NCI-H510A treated with DMSO at 0.1 percent for 48 hours (cell line): Measurements from ENCODE around the gene TRABD2B.
A peak's percentile ranks its signal among the peaks of the same experiment; 100 is the strongest.

Source experiments
- DNase-seq: peaks from one replicate; lab custom pipeline; 2025; lab: John Stamatoyannopoulos, UW

Gene TRABD2B

DNA sequence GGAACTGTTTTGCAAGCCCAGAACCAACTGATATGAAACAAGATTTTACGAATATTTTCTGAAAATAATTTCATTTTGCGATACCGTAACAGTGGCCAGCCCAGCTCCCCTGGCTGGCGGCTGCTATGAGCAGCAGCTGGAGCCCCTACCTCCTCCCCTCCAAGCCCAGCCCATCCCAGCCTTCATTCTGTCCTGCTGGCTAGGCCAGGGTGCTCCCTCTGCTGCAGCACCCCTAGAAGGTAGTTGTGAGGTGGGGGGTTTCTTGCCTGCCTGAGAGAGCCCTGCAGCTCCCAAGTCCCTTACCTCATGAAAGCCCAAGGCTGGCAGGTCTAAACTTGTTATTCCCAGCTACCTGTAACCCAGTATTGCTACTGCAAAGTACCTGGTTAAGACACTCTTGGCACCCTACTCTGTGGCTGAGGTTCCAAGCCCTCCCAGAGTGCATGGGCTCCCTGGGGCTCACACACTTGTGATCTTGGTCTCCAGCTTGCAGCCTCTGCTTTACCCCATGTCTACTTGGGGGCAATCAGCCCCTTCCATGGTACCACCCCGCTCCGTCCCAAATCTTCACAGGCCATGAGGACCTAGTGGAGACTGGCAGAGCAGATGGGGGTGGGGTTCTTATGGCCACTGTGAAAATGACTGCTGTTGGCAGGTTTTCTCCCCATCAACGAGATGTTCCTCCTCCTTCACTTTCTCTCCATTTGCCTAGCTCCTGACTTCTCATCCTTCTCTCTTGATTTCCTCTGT, 239.8 kb downstream of the TRABD2B start:
- DNase-seq: no peak

DNA sequence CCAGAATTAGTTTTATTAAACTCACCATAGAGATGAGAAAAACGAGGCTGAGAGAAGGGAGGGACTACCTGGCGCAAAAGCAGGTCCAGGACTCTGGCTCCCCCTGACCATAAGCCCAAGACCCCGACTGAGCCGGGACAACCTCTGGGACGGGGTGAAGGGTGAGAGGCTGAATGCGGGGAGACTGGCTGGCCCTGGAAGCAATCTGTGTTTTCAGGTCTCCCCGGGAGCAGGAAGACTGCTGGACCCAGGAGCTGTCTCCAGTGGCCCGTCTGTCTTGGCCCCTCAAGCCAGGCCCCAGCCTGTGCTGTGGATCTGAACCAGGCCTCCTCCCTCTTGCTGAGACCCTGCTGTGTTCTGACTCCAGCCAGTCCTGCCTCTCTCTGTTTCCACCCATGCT, 240.8 kb downstream of the TRABD2B start:
- DNase-seq: no peak

DNA sequence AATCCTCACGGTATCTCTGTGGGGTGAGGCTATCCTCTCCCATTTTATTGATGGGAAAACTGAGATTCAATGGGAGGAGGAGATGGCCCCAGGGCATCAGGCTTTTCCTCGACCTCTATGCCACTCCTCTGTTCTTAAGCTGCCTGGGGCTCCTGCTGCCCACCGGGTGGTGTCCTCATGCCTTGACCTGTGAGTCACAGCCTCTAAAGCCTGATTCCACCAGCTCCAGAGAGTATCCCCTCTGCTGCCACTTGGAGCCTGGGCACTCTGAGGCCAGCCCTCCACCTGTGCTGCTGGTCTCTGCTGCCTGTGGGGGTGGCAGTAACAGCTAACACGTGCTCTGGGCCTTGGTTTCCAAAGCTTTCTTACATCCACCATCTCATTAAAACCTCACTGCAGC, 241.2 kb downstream of the TRABD2B start:
- no peak for DNase-seq

DNA sequence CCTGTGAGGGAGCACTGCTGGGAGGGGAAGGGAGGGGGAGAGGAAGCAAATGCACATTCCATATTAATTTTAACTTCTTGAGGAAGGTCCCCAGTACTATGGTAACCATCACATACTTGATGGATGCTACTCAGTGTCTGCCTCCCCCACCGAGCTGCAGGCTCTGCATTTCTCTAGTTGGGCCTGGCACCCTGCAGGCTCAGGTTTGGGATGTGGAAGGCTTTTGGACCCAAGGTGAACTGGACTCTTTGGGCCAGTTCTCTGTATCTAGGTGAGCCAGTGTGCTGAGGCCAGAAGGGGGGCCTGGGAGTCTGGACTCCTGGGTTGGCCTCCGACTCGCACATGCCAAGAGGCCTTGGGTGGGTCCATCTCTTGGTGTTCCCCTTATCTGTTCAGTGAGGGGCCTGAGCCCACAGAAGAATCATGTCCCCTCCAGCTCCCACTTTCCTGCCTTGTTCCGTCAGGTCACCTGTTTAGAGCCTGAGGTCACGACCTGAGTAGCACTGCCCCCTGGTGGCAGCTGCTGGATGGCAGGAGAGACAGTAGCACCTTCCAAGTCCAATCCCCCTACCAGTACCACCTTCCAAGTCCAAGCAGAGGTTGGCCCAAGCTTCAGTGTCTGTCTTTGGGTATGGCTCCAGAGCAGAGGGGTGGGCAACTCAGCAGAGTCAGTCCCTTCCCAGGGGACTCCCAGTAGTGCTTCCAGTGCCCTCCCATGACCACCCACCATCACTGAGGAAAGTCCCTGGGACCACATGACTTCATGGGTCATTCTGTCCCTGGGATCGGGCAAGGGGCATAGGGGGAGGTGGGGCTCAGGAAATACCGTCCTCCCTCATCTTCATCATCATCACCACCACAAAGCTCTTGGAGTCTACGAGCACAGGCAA, 241.8 kb downstream of the TRABD2B start:
- DNase-seq: no peak

DNA sequence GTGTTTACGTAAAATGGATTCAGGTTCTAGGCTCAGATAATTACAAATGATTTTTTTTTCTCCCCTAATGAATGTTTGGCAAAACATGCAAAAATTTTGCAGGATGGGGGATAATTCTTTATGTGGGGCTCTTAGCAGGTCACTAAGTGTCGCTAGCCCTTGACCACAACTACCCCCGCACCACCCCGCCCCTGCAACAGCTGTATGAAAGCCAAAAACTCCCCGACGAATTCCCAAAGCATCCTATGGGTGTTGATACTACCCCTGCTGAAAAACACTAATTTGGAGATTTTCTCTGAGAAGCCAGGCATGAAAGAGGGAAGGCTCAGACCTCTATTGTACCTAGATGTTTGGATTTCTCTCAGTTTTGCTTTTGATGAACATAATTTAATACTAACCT, 243.0 kb downstream of the TRABD2B start:
- no peak for DNase-seq

DNA sequence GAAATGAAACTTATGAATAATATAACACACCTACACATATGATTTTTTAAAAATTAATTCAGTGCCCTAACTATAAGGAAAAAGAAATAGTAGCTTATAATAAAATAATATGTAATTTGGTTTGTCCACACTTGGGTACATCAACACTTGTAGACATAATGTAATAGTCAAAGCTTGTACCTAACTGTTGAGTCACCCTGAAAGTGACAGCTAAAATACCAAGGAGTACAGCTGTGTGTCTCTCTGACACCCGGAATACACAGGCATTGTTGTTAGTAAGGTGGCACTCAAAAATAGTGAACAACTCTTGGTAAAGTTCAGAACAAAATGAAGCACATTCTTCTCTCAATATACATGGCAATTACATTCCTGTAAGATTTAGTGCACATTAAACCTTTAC, 243.4 kb downstream of the TRABD2B start:
- no peak for DNase-seq

DNA sequence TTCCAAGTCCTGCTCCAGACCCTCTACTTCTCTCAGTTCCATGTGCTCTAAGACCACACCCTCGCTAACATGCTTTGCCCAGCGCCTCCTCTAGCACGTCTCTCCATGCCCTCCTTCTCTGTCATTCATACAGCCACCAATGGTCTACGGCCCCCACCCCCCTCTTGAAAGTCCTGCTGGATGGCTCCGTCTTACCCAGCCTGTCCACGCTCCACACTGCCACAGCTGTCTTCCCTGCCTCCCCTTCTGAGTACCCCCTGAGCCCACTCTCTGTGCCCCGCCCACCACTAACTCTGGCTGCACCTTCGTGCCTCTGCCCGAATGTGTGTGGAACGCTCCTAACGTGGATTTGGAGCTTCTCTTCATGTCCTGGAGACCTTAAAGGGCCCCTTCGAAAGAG, 244.6 kb downstream of the TRABD2B start:
- DNase-seq: no peak

DNA sequence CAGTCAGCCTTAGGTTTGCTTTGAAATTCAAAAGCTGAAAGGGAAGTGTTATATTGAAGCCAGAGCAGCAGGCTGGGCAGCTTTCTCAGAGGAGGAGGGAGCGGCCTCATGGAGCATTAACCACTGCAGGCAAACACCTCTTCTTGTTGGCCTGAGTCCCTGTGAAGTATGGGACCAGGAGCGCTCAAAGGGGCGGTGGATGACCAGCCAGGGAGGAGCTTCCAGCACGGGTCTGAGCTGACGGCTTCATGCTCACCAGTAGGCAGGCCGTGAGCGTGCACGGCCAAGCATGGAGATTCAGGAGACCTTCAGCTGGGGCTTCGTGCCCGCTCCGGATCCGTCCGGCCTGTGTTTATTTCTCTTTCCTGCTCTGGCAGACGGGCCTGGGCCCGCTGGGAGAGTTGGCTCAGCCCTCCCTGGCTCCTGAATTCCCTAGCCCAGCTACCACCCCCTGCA, 245.2 kb downstream of the TRABD2B start:
- peak; percentile 39 for DNase-seq

DNA sequence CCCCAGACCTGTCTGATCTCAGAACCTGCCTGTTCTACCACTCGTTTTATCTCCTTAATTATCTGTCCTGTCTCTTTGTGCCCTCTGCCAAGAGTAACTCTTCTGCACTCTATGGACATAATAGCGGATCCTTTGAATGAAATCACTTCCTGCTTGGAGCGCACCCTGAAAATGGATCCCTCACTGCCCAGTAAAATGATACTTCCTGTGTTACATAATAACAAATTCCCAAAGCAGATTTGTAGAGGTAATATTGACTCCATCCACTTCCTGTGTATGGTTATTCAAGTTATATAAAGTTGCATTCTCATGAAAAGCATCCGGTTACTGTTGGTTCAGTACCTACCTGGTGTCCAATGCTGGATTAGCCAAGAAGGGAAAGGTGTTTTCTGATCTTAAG, 246.0 kb downstream of the TRABD2B start:
- DNase-seq: peak; percentile 48

DNA sequence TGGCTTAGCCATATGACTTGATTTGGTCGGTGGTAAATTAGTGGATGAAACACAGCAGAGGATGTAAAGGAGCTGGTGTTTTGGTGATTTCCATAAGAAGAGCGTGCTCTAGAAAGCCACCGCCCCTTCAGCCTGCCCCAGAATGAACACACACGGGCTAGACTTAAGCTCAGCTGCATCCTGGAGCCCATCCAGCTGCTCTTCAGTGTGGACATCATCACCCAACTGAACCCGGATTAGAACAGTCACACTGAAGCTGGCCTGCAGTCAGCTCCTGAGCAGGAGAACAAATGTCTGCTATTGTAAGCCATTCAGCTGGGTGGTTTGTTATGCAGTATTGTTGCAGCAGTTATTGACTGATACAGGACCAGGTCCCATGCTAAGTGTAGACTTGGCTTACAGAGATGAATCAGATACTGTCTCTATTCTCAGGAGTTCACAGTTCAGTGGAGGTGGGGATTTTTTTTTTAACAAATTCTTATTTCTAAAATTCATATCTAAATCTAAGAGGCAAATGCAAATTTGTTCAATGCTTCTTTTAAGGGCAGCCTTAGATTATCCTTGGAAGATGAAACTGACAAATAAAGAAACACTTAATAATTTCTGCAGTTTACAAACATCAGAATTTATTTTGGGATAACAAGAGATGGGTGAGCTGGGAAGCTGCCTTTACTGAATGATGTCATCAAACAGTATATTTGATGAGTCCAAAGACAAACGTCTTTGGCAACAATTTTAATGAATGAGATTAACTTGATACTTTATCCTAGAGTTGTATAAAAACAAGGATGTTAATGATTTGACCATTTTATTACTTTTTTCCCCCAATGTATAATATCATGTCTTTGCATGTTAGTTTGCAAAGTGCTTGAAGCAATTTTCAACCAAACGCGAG, 251.2 kb downstream of the TRABD2B start:
- no peak for DNase-seq

DNA sequence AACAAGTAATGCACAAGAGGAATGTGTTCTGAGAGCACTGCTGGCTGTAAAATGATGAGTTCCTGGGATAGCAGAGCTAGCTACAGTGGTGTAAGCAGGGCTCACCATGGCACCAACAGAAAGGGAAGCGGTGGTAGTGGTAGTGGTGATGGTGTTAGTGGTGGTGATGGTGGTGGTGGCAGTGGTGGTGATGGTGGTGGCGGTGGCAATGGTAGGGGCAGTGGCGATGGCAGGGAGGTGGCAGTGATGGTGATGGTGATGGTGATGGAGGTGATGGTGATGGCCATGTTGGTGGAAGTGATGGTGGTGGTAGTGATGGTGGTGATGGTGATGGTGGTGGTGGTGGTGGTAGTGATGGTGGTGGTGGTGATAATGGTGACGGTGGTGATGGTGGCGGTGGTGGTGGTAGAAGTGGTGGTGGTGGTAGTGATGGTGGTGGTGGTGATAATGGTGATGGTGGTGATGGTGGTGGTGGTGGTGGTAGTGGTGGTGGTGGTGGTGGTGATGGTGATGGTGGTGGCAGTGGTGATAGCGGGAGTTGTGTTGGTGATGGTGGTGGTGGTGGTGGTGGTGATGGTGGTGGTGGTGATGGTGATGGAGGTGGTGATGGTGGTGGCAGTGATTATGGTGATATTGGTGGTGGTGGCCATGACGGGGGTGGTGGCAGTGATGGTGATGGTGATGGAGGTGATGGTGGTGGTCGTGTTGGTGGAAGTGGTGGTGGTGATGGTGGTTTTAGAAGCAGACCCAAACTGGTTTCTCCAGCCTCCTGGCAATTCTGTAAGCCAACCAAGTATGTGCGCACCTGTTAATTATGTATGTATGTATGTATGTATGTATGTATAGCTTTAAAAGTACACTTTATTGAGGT, 254.1 kb downstream of the TRABD2B start:
- no peak for DNase-seq

DNA sequence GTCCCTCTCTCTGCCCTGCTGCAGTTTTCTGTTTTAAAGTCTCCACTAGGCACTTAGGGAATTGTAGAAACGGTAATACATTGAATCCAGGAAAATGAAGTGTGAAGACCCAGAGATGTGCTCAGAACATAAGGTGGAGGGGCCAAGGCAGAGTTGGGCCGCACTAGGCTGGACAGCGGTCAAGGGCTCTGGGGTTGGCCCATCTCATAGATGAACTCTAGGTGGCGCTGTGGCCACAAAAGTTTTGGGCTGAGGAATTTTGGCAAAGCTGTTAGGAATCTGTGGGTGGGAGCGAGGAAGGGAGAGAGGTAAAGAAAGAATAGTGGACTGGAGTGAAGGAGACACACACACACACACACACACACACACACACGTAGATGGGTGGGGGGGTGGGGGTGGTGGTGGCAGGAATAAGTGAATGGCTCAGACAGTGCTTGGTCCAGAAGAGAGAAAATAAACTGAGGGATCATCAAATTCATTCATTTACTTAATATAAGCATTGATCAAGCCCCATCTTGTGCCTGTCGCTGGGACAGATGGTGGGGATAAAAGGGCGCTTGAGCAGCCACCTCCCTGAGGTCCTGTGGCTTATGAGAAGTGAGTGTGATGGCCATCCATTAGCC, 258.5 kb downstream of the TRABD2B start:
- DNase-seq: peak; percentile 26

DNA sequence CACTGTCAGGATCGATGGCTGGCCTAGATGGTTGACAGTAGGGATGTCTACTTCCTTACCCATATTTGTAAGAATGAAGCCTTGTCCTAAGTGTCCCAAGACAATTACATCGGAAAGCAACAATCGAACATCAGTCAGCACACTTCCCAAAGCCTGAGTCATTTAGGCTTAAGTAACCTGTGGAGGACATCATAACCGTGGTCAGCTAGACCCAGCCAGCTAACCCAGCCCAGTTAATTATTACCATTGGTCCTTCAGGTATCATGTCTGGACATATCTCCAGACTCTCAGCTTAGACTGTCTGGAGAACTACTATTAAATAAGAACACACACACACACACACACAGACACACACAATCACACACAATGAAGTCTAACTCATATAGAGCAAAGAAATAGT, 264.7 kb downstream of the TRABD2B start:
- no peak for DNase-seq

DNA sequence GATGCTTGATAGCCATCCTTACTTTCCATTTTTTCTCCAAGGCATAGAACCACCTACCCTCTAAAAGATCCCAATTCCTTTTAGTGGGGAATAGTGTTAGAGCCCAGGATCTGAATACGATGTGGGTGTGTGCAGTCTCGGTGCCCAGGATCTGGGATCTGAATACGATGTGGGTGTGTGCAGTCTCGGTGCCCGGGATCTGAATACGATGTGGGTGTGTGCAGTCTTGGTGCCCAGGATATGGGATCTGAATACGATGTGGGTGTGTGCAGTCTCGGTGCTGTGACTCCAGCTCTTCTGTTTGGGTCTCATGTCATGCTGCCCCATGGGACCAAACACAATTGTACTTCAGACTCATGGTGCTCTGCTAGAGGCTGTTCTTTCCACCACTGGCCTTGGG, 265.5 kb downstream of the TRABD2B start:
- DNase-seq: no peak

DNA sequence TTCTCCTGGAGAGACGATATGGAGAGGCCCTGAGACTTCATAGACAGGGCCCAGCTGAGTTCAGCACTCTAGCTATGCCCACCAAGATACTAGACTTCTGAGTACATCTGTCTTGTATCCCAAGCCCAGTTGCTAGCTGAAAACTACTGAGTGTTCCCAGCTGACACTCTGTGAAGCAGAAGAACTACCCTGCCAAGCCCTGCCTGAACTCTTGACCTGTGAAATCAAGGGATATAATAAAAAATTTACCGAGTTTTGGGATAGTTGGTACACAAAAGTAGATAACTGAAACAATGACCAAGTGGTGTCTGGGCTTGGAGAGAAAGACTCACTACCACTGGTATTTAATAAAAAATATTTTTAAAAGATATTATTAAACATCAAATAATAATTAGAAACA, 267.5 kb downstream of the TRABD2B start:
- no peak for DNase-seq

DNA sequence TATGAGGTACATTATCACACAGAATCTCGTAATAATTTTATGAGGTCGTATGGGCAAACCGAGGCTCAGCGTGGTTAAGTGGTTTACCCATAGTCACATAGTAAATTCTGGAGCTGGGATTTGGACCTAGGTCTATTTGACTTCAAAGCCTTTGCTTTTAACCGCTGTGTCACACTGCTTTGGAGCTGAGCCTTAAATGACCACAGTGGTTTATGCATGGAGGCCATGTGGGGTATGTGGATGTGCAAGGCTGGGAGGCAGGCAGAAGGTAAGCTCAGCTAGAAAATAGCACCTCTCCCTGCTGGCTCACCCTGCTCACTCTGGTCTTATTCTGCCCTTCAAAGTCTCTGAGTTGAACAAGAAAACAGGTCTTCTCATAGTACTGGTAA, 269.5 kb downstream of the TRABD2B start:
- no peak for DNase-seq

DNA sequence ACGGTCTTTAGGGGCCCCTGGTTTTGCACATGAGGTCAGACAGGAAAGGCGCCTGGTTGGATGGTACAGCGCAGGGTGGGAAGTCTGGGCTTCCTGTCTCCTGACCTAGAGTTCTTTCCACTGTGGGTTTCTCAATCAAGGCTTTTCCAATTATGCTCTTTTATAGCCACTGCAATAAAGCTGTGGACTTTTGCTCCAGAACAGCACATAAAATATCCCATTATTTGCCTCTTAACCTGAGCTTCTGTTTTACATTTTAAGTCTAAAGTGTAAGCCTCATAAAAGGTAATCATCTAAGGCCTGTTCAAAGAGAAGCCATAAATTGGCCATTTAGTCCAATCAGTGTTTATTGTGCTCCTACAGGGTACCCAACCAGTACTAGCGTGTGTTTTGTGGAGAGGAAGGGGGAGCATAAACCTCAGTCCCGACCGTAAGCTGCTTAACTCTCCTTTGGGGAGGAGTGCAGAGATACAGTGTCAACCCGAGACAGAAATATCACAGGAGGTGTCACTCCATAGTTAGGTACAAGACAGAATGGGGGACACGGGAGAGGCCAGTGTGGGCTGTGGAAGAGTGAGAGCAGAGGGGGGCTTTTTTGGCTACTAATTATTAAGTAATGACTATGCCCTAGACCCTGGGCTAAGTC, 270.0 kb downstream of the TRABD2B start:
- DNase-seq: no peak

DNA sequence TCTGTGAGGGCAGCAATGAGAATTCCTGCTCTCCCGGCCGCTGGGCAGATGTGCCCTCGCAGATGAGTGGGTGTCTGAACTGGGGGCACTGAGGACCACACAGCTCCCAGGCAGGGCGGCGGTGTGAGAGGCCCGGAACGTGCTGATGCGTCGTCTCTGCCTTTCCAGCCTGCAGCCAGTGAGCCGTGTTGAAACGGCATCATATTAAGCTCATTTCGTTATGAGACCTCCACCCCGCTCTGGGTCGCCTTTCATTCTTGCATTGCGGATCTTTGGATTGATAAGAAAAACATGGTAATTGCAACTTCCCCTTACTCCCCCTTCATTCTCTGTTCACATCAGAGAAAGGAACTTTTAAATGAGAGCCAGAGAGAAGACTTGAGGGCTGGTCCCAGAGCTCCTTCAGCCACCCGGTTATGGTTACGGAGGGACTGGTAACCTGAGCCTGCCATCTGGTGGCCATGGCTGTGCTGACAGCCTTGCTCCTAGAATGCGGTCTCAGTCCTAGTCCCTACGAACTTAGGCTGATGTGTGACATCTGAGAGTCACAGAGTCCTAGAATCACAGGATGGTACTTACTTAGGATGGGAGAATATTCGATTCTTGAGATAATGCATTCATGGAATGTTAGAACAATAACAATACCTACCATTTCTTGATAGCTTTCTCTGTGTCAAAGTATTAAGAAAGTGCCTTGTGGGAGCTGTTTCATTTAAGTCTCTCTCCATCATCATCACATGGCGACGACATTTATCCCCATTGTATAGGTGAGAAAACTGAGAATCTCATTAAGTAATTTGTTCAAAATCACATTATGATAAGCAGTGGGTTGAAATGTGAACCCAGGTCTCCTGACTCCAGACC, 271.0 kb downstream of the TRABD2B start:
- peak; percentile 77 for DNase-seq

DNA sequence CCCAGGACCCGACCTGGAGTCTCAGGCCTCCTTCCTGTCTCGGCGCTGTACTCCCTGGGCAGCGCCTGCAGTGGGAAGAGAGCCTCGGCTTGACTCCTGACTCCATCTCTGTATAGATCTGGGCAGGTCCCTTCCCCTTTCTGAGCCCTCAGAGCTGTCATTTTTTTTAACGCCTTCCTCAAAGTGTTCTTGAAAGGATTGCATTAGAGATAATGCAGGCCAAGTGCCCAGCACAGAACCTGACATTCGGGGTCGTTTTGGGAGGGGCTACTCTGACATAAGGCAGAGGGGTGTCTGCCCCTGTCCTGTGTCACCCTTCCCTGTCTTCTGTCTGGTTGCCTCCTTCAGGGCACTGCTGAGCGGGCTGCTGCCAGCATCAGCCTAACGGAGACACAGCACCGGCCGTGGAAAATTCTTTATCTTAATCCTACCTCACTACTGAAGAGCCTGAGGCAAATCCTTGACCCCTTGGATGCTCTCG, 271.6 kb downstream of the TRABD2B start:
- DNase-seq: peak; percentile 66
